ENCODE measurements around the gene NCOA6.

NCOA6 gene

GRCh38 chr20:34825530-34826362 lies at the start of gene NCOA6:
NCOA6 (minus strand) TSS chr20:34825651; CDS start chr20:34782355, 43,296 bp downstream.
- TF ChIP-seq GATA2 (IDR thresholded peaks at IDR 0.05; ENCODE audit: low read depth, low read length) (no peak), GATA3 (IDR thresholded peaks at IDR 0.05; ENCODE audit: low read depth, low read length) (no peak)

DNA sequence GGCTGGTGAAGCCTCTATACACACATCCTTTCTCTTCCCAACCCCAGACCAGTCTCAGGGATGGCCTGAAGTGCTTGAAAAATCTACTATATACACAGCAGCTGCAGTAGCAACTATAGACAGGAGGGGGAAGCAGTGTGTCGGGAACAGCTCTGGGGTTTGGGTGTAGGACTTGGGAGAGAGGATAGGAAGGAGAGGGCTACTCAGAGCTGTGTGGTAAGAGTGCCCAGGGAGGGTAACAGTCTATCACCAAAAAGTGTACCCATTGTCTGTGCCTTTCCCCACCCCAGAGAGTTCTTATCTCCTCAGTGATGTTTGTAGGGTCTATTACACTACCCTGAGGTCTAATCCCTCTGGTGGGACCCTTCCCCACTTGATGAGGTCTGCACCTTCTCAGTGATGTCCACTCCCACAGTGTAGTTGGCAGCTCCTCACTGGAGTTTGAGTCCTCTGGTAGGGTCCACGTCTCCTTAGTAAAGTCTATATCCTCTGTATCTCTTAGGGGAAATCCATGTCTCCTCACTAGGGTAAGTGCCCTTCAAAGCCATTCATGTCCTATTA lies 48.7 kb upstream of the NCOA6 start:
- TF ChIP-seq GATA3 (IDR thresholded peaks at IDR 0.05; ENCODE audit: low read depth, low read length) = no peak
- TF ChIP-seq GATA2 (IDR thresholded peaks at IDR 0.05; ENCODE audit: low read depth, low read length) = no peak

DNA sequence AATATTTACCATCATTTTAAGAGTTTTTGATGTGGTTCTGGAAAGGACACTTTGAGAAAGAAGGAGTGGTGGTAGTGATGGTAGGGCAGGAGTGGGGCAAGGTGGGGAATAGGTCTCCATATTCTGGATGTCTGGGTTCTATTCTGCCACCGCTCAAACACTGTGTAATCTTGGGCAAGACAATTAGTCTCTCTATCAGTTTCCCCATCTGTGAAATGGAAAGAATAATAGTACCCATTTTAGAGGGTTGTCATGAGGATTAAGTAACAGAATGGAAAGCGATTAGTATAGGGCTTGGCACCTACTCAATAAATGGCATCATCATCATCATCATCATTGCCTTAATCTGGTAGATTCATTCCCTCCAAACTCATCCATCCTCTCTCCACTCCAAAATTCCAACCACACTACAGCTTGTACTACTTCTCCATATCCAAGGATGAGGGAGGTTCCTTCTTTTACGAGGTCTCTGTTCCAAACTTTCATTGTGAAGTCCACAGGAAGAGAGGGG lies 48.2 kb upstream of the NCOA6 start:
- TF ChIP-seq GATA3 (IDR thresholded peaks at IDR 0.05; ENCODE audit: low read depth, low read length) = no peak
- TF ChIP-seq GATA2 (IDR thresholded peaks at IDR 0.05; ENCODE audit: low read depth, low read length) = no peak

- TF ChIP-seq GATA3 (IDR thresholded peaks at IDR 0.05; ENCODE audit: low read depth, low read length) = no peak
- TF ChIP-seq GATA2 (IDR thresholded peaks at IDR 0.05; ENCODE audit: low read depth, low read length) = no peak; the same call in 1 of the 2 replicates
Observed at GRCh38 chr20:34872622-34873224, 47.3 kb upstream of the NCOA6 start, which contains the start of gene GGT7. GGT7 (minus strand) TSS chr20:34872856; CDS start chr20:34872815, 41 bp downstream.

DNA sequence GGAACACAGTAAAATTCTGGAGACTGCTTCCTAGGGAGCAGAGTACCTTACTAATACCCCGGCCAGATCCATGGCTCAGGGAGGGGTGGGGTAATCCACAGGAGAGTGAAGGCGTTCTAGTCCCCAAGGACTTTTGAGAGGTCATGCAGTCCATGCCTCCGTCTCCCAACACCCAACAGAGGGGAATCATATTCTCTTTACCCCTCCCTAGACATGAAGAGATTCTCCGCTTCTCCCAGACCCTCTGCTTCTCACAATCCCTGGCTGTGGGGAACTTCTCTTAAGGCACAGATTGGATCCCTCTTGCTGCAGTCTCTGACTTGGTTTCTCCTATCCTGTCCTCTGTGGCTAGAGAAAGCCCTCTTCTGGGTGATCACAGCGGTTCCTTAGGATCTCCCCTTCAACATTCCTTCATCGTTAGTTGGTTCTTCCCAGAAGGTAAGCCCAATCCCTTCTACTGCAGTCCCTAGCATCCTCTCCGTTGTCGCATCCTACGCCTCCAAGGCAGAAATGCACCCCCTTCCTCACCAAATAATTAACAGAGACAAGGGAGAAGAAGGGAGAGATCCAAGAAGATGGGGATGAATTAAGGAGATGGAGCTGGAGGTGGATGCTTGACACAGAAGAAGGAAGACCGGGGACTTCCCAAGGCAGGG lies 46.6 kb upstream of the NCOA6 start:
- TF ChIP-seq GATA3 (IDR thresholded peaks at IDR 0.05; ENCODE audit: low read depth, low read length) = no peak
- no peak for TF ChIP-seq GATA2 (IDR thresholded peaks at IDR 0.05; ENCODE audit: low read depth, low read length)

- TF ChIP-seq GATA2 (IDR thresholded peaks at IDR 0.05; ENCODE audit: low read depth, low read length) = no peak
- TF ChIP-seq GATA3 (IDR thresholded peaks at IDR 0.05; ENCODE audit: low read depth, low read length) = no peak
Observed at GRCh38 chr20:34871320-34871926, 46.0 kb upstream of the NCOA6 start.

DNA sequence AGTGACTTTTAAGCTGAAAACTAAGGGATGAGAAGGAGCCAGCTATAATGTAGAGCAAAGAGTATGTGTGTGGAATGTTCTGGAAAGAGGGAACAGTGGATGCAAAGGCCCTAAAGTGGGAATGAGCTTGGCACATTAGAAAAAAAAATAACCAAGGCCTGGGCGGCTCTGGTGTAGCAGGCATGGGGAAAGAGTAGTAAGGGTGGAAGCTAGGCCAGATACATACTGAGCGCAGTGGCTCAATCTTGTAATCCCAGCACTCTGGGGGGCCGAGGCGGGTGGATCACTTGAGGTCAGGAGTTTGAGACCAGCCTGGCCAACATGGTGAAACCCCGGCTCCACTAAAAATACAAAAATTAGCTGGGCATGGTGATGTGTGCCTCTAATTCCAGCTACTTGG lies 38.8 kb upstream of the NCOA6 start:
- TF ChIP-seq GATA2 (IDR thresholded peaks at IDR 0.05; ENCODE audit: low read depth, low read length) (no peak), GATA3 (IDR thresholded peaks at IDR 0.05; ENCODE audit: low read depth, low read length) (no peak)

DNA sequence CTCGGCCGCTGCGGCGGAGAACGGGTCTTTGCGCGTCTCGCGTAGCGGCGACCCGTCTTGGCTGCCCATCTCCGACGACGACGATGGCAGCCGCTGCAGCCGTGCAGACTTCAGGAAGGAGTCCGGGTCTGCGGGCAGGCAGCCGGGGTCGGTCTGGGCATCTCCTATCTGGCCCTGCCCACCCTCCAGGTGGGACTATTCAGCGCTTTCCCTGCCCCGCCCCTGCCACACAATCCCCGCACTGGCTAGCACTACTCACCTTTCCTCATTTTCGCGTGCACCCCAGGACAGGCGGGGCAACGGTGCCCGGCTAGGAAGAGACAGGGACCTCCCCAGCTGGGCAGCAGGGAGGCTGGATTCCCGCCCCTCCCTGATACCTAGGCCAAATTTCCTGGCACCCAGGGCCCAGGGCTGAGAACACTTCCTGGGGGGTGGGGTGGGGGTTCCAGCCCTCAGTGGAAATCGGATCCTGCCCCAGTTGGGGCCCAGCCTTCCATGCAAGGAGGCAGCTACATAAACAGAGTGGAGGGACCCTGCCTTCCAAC lies 38.0 kb upstream of the NCOA6 start:
- TF ChIP-seq GATA2 (IDR thresholded peaks at IDR 0.05; ENCODE audit: low read depth, low read length) (no peak), GATA3 (IDR thresholded peaks at IDR 0.05; ENCODE audit: low read depth, low read length) (no peak)

GRCh38 chr20:34862724-34863123 lies 37.3 kb upstream of the NCOA6 start:
- TF ChIP-seq GATA2 (IDR thresholded peaks at IDR 0.05; ENCODE audit: low read depth, low read length) = no peak
- TF ChIP-seq GATA3 (IDR thresholded peaks at IDR 0.05; ENCODE audit: low read depth, low read length) = no peak

- TF ChIP-seq GATA3 (IDR thresholded peaks at IDR 0.05; ENCODE audit: low read depth, low read length) (no peak), GATA2 (IDR thresholded peaks at IDR 0.05; ENCODE audit: low read depth, low read length) (no peak)
Observed at GRCh38 chr20:34861386-34862084, 36.1 kb upstream of the NCOA6 start.

GRCh38 chr20:34859826-34860545 lies 34.5 kb upstream of the NCOA6 start:
- no peak for TF ChIP-seq GATA2 (IDR thresholded peaks at IDR 0.05; ENCODE audit: low read depth, low read length)
- TF ChIP-seq GATA3 (IDR thresholded peaks at IDR 0.05; ENCODE audit: low read depth, low read length) = no peak

GRCh38 chr20:34859367-34859766 lies 33.9 kb upstream of the NCOA6 start:
- TF ChIP-seq GATA3 (IDR thresholded peaks at IDR 0.05; ENCODE audit: low read depth, low read length) (no peak), GATA2 (IDR thresholded peaks at IDR 0.05; ENCODE audit: low read depth, low read length) (no peak)
